Measurements from ENCODE around the gene DEFB128.
"Not testable (repeated sequence)": the region's sequence is repeated elsewhere in the genome, so short reads cannot be mapped to it uniquely, and the experiment has no call there.

The DEFB128 gene

GRCh38 chr20:189611-190010 is at the start of gene DEFB128:
Gene DEFB128, minus strand, starts transcription at chr20:189711. Its CDS starts 88 bp downstream, at chr20:189623.
- DNase-seq: no peak

- DNase-seq: no peak
Measured at GRCh38 chr20:237929-238328, 48.4 kb upstream of the DEFB128 start.

- no peak for DNase-seq
Measured at GRCh38 chr20:237489-237888, 48.0 kb upstream of the DEFB128 start.

- DNase-seq: no peak
Measured at GRCh38 chr20:235891-236290, 46.4 kb upstream of the DEFB128 start.

- DNase-seq: no peak
Measured at GRCh38 chr20:227439-228105, 38.1 kb upstream of the DEFB128 start.

- DNase-seq: no peak
Measured at GRCh38 chr20:226958-227357, 37.4 kb upstream of the DEFB128 start, which contains the start of gene DEFB129. Gene DEFB129, plus strand, starts transcription at chr20:227258. Its CDS starts 31 bp downstream, at chr20:227289.

GRCh38 chr20:225879-226278 is 36.4 kb upstream of the DEFB128 start:
- DNase-seq: not testable (repeated sequence)

- DNase-seq: no peak
Measured at GRCh38 chr20:221258-221830, 31.8 kb upstream of the DEFB128 start.

- peak; percentile 48 for DNase-seq
Measured at GRCh38 chr20:219290-220115, 30.0 kb upstream of the DEFB128 start.

GRCh38 chr20:217266-217665 is 27.8 kb upstream of the DEFB128 start:
- DNase-seq: no peak

GRCh38 chr20:215796-216195 is 26.3 kb upstream of the DEFB128 start:
- DNase-seq: no peak

GRCh38 chr20:214383-214782 is 24.9 kb upstream of the DEFB128 start:
- DNase-seq: no peak

- no peak for DNase-seq
Measured at GRCh38 chr20:210809-211502, 21.4 kb upstream of the DEFB128 start.

- peak; percentile 53 for DNase-seq
Measured at GRCh38 chr20:208942-209566, 19.5 kb upstream of the DEFB128 start.

GRCh38 chr20:203630-204029 is 14.1 kb upstream of the DEFB128 start:
- not testable (repeated sequence) for DNase-seq

GRCh38 chr20:199996-200395 is 10.5 kb upstream of the DEFB128 start:
- no peak for DNase-seq

GRCh38 chr20:198225-198624 is 8.7 kb upstream of the DEFB128 start:
- no peak for DNase-seq

GRCh38 chr20:187733-188132 is 1.8 kb downstream of the DEFB128 start:
- no peak for DNase-seq

- no peak for DNase-seq
Measured at GRCh38 chr20:184288-184687, 5.2 kb downstream of the DEFB128 start.

GRCh38 chr20:168876-169275 is 20.6 kb downstream of the DEFB128 start:
- no peak for DNase-seq

GRCh38 chr20:164618-165017 is 24.9 kb downstream of the DEFB128 start:
- DNase-seq: no peak

- no peak for DNase-seq
Measured at GRCh38 chr20:157154-157553, 32.4 kb downstream of the DEFB128 start, which contains the start of gene DEFB127. Gene DEFB127, plus strand, starts transcription at chr20:157454. Its CDS starts 91 bp downstream, at chr20:157545.

- no peak for DNase-seq
Measured at GRCh38 chr20:152131-152530, 37.4 kb downstream of the DEFB128 start.

All from NCI-H526 treated with DMSO at 0.1 percent for 48 hours (cell line).